Thoracic aorta (tissue), 2 donors: ENCODE measurements around the gene HLA-DQB1. TPM values are rescaled to one million over a fixed set of nuclear protein-coding genes. Genes with fewer than 3 reads are reported as not detected.

ENCODE experiments used
- ATAC-seq: fragments of 150-250 bp; one replicate; pipeline ENCODE4 v1.8.0; 2017; ENCODE audit warnings: low read depth; ENCODE audit not compliant: insufficient number of reproducible peaks, low FRiP score
- DNase-seq: peaks from one replicate; pipeline ENCODE4 v3.0.0-alpha.2; 2020; ENCODE audit warnings: low spot score
- H3K27ac ChIP-seq, 2 donors: fragments of 200-600 bp; sonication (generic); 1 replicate in 1 of 2; 2 replicates in 1 of 2; pipeline ENCODE4 v1.5.1; 2016; ENCODE audit warnings: mild to moderate bottlenecking in 2 of 2, moderate library complexity in 2 of 2
- H3K27me3 ChIP-seq: fragments of 200-600 bp; sonication (generic); replicated peaks from 2 replicates; pipeline ENCODE4 v1.6.0; 2016; ENCODE audit warnings: mild to moderate bottlenecking; ENCODE audit not compliant: insufficient read depth
- H3K36me3 ChIP-seq: fragments of 200-600 bp; sonication (generic); one replicate; pipeline ENCODE4 v1.5.1; 2016
- H3K4me1 ChIP-seq, 2 donors: fragments of 200-600 bp; sonication (generic); 1 replicate in 1 of 2; 2 replicates in 1 of 2; pipeline versions ENCODE4 v1.5.1 to v1.6.0; 2016; ENCODE audit warnings: low read depth in 2 of 2, mild to moderate bottlenecking in 1 of 2; ENCODE audit not compliant: control insufficient read depth in 1 of 2
- H3K4me3 ChIP-seq: fragments of 200-600 bp; sonication (generic); 2 replicates; pipeline ENCODE4 v1.5.1; 2016; ENCODE audit warnings: mild to moderate bottlenecking
- H3K9me3 ChIP-seq: fragments of 200-600 bp; sonication (generic); 2 replicates; pipeline ENCODE4 v1.5.1; 2016
- CTCF ChIP-seq: fragments of 200-600 bp; sonication (generic); IDR thresholded peaks from one replicate; pipeline ENCODE4 v1.5.1; 2019; ENCODE audit warnings: antibody characterized with exemption
- total RNA-seq, 2 donors: library from RNA; depleted of rRNA; stranded (reverse); fragments of >200 nt; gene quantifications; one replicate each; pipeline versions ENCODE4 v1.1.0 to v1.2.3, GENCODE V29; 2016

HLA-DQB1 gene
- total RNA-seq, 2 donors from 2014 or later: 2.0 to 11.1 TPM

GRCh38 chr6:32614366-32615081 is 51.9 kb downstream of the HLA-DQB1 start:
- Histone ChIP-seq H3K4me1 (no peaks in the 10 kb centered on the region), H3K36me3 (no peaks in the 10 kb centered on the region), H3K27ac (no peak overlapping the region), H3K4me3 (no peak overlapping the region), H3K27me3 (no peaks in the 10 kb centered on the region), H3K9me3 (no peaks in the 10 kb centered on the region)
- no peak for ATAC-seq
- no peak for DNase-seq
- no peak for TF ChIP-seq CTCF

- no peak for ATAC-seq
These were observed 53.0 kb downstream of the HLA-DQB1 start for GRCh38 chr6:32613475-32613874.

GRCh38 chr6:32610682-32611296 is 55.7 kb downstream of the HLA-DQB1 start:
- no peak for ATAC-seq
- no peaks in the 10 kb centered on the region for H3K36me3 ChIP-seq
- H3K27me3 ChIP-seq: no peaks in the 10 kb centered on the region
- H3K4me1 ChIP-seq: no peaks in the 10 kb centered on the region
- H3K4me3 ChIP-seq: no peak overlapping the region
- no peak for DNase-seq
- H3K9me3 ChIP-seq: no peaks in the 10 kb centered on the region
- H3K27ac ChIP-seq: no peak overlapping the region
- TF ChIP-seq CTCF: no peak

More at GRCh38 chr6:32613475-32613874, 53.0 kb downstream of the HLA-DQB1 start:
- H3K27me3 ChIP-seq: no peaks in the 10 kb centered on the region
- H3K9me3 ChIP-seq: no peaks in the 10 kb centered on the region
- TF ChIP-seq CTCF: no peak
- no peak for DNase-seq
- H3K4me1 ChIP-seq: no peaks in the 10 kb centered on the region
- H3K36me3 ChIP-seq: no peaks in the 10 kb centered on the region
- H3K27ac ChIP-seq: no peak overlapping the region
- no peak overlapping the region for H3K4me3 ChIP-seq

GRCh38 chr6:32609731-32610640 is 56.5 kb downstream of the HLA-DQB1 start:
- no peaks in the 10 kb centered on the region for H3K9me3 ChIP-seq
- H3K4me1 ChIP-seq: no peaks in the 10 kb centered on the region
- TF ChIP-seq CTCF: no peak
- no peaks in the 10 kb centered on the region for H3K36me3 ChIP-seq
- ATAC-seq (peak; percentile 95), DNase-seq (no peak)
- peak overlapping the region; percentile 28 for H3K4me3 ChIP-seq
- no peaks in the 10 kb centered on the region for H3K27me3 ChIP-seq
- no peak overlapping the region for H3K27ac ChIP-seq

Other genes starting within 250 kb of the HLA-DQB1 start
- gene HLA-DRA, start 226.8 kb downstream of the HLA-DQB1 start, total RNA-seq: 100 to 1,000 TPM; 244 to 342 TPM
- 1 to 10 TPM in 1 of 2 donors, not detected in 1; 3.4 TPM for gene HLA-DRB5, start 136.4 kb downstream of the HLA-DQB1 start, total RNA-seq
- 10 to 100 TPM; 50.0 to 80.3 TPM for gene HLA-DRB1, start 76.8 kb downstream of the HLA-DQB1 start, total RNA-seq
- gene HLA-DQA1, start 29.3 kb downstream of the HLA-DQB1 start, total RNA-seq: 10 to 100 TPM in 1 of 2 donors, 1 to 10 TPM in 1; 4.5 to 24.4 TPM
- gene HLA-DQA2, start 74.7 kb upstream of the HLA-DQB1 start, total RNA-seq: 1 to 10 TPM in 1 of 2 donors, under 1 TPM in 1; 0.85 to 1.4 TPM
- 1 to 10 TPM in 1 of 2 donors, not detected in 1; 2.4 TPM for gene HLA-DQB2, start 96.9 kb upstream of the HLA-DQB1 start, total RNA-seq
- gene HLA-DOB, start 150.3 kb upstream of the HLA-DQB1 start, total RNA-seq: under 1 TPM in 1 of 2 donors, not detected in 1; 0.54 TPM
- gene TAP2, start 172.1 kb upstream of the HLA-DQB1 start, total RNA-seq: 10 to 100 TPM in 1 of 2 donors, 1 to 10 TPM in 1; 9.6 to 17.3 TPM
- gene PSMB8, start 177.4 kb upstream of the HLA-DQB1 start, total RNA-seq: 10 to 100 TPM; 28.4 to 43.3 TPM
- 10 to 100 TPM; 41.6 to 46.9 TPM for gene TAP1, start 187.0 kb upstream of the HLA-DQB1 start, total RNA-seq
- gene PSMB9, start 187.5 kb upstream of the HLA-DQB1 start, total RNA-seq: 10 to 100 TPM; 24.2 to 25.7 TPM